Thyroid gland (tissue), 4 donors: ENCODE results near the gene TCERG1L. TPM values are rescaled to one million over a fixed set of nuclear protein-coding genes. Genes with fewer than 3 reads are reported as not detected.
A peak's percentile ranks its signal among the peaks of the same experiment; 100 is the strongest.

ENCODE experiments used
- DNase-seq, 2 donors: peaks; one replicate each; pipeline ENCODE4 v3.0.0-alpha.2; 2019
- H3K27ac ChIP-seq, 3 donors: fragments of 200-600 bp; sonication (generic); 1 replicate in 2 of 3; 2 replicates in 1 of 3; pipeline ENCODE4 v1.5.1; 2016 to 2019; ENCODE audit warnings: mild to moderate bottlenecking in 1 of 3, moderate library complexity in 1 of 3
- H3K27me3 ChIP-seq: fragments of 200-600 bp; sonication (generic); one replicate; pipeline ENCODE4 v1.5.1; 2019
- H3K36me3 ChIP-seq, 2 donors: fragments of 200-600 bp; sonication (generic); one replicate each; pipeline ENCODE4 v1.5.1; 2016 to 2019
- H3K4me1 ChIP-seq, 2 donors: fragments of 200-600 bp; sonication (generic); one replicate each; pipeline ENCODE4 v1.5.1; 2017 to 2019
- H3K4me3 ChIP-seq, 3 donors: fragments of 200-600 bp; sonication (generic); replicated peaks in 1 of 3; 1 replicate in 2 of 3; 2 replicates in 1 of 3; pipeline ENCODE4 v1.5.1; 2016; ENCODE audit warnings: mild to moderate bottlenecking in 1 of 3
- H3K9me3 ChIP-seq: fragments of 200-600 bp; sonication (generic); one replicate; pipeline ENCODE4 v1.5.1; 2017
- CTCF ChIP-seq, 6 experiments: fragments of 200-600 bp in 3 of 6; fragments of 450-650 bp in 3 of 6; sonication (generic) in 3 of 6; IDR thresholded peaks; one replicate each; pipeline ENCODE4 v1.5.1; 2016 to 2019; ENCODE audit warnings: antibody characterized with exemption in 6 of 6, mild to moderate bottlenecking in 2 of 6, inconsistent platforms in 1 of 6, moderate library complexity in 1 of 6
- POLR2A ChIP-seq, 2 donors: fragments of 450-650 bp; IDR thresholded peaks; one replicate each; pipeline ENCODE4 v1.6.1; 2017; ENCODE audit warnings: antibody characterized with exemption in 2 of 2, mild to moderate bottlenecking in 2 of 2, moderate library complexity in 1 of 2
- WGBS, 2 donors: methylation state at CpG; one replicate each; pipeline ENCODE4 v1.1.5; 2017; 5-methylcytosine and 5-hydroxymethylcytosine counted together
- intact Hi-C: fragments of 100-400 bp; cut with DNase I; formaldehyde crosslinking; loops from one replicate; pipeline ENCODE4 v1.15.1; 2023
- total RNA-seq, 4 donors: library from RNA; depleted of rRNA; stranded (reverse); fragments of >200 nt; gene quantifications; one replicate each; pipeline ENCODE4 v1.2.3, GENCODE V29; 2016

The TCERG1L gene
- total RNA-seq, 4 donors from 2014 or later: 4.3 to 23.6 (median 8.2) TPM

GRCh38 chr10:131253931-131254858 is 57.3 kb downstream of the TCERG1L start:
- H3K27ac ChIP-seq: no peak overlapping the region
- no peak for DNase-seq
- H3K36me3 ChIP-seq: no peaks in the 10 kb centered on the region
- WGBS, 2 donors: 89 to 95% methylated on average over 22 of the region's 22 CpGs
- TF ChIP-seq CTCF (IDR thresholded peaks at IDR 0.05): no peak
- no peak for TF ChIP-seq POLR2A (IDR thresholded peaks at IDR 0.05)
- H3K27me3 ChIP-seq: no peaks in the 10 kb centered on the region
- H3K9me3 ChIP-seq: no peaks in the 10 kb centered on the region
- peaks cover 21 to 40% of the 10 kb centered on the region in 2 donors for H3K4me1 ChIP-seq
- H3K4me3 ChIP-seq: no peak overlapping the region
- intact Hi-C loops: no loop called here

DNA sequence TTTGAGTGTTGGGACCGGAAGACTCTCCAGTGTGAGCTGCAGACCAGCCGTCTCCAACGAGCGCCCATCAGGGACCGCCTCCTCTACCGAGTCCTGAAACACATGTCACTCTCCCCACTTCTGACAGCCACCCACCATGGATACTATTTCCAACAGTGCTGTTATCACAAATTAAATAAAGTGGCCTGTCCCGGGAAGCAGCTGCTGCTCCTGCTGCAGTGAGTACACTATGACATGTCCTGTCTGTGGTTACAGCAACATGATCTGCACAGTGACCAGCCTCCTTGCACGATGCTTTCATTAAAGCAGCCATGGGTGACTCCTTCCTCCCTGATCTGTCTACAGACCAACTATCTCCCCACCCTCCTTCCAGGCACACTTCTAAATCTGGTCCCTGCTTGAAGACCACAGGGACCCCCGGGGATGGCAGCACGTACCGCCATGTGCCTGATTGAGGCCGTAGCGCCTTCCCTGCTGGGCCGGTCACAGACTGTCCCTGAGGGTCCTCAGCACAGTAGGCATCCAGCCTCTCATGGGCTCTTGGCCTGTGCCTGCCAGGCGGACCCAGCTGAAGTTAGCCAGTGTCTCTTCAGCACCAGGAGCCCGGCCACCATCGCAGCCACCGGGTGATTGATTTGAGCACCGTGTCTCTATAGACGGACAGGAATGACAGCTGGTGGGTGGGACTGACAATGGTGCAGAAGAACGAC is 58.8 kb downstream of the TCERG1L start:
- 84 to 90% methylated on average over 20 to 21 of the region's 21 CpGs for WGBS, 2 donors
- H3K9me3 ChIP-seq: no peaks in the 10 kb centered on the region
- no peak overlapping the region for H3K27ac ChIP-seq
- H3K36me3 ChIP-seq: no peaks in the 10 kb centered on the region
- no peak overlapping the region for H3K4me3 ChIP-seq
- no peak for DNase-seq
- intact Hi-C loops: no loop called here
- no peaks in the 10 kb centered on the region for H3K27me3 ChIP-seq
- TF ChIP-seq CTCF (IDR thresholded peaks at IDR 0.05): no peak
- TF ChIP-seq POLR2A (IDR thresholded peaks at IDR 0.05): no peak
- H3K4me1 ChIP-seq: peaks cover 21 to 51% of the 10 kb centered on the region in 2 donors

DNA sequence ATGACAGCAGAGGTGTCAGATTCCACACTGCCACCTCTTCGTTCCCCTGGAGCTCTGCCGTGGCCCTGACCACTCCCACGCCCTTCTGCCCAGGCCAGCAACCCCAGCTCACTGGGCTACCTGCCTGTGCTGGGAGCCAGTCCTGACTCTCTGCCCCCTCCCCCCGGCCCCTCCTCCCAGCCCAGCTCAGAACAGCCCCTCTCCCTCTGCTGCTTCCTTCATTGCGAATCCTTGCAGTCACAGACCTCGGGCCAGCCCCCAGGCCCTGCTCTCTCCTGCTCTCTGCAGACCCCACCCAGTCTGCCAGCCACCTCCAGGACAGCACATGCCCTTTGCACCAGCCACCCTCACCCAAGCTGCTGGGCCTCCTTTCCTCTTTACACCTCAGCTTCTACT is 60.4 kb downstream of the TCERG1L start:
- TF ChIP-seq POLR2A (IDR thresholded peaks at IDR 0.05) (no peak), CTCF (IDR thresholded peaks at IDR 0.05) (no peak)
- H3K27ac ChIP-seq: peak overlapping the region in 1 of 3 donors; percentile 39
- no peak for DNase-seq
- 26 to 37% methylated on average over 6 of the region's 6 CpGs for WGBS, 2 donors
- peaks cover 21 to 48% of the 10 kb centered on the region in 2 donors for H3K4me1 ChIP-seq
- no peak overlapping the region for H3K4me3 ChIP-seq
- H3K9me3 ChIP-seq: no peaks in the 10 kb centered on the region
- no peaks in the 10 kb centered on the region for H3K36me3 ChIP-seq
- intact Hi-C loops: no loop called here
- H3K27me3 ChIP-seq: no peaks in the 10 kb centered on the region

DNA sequence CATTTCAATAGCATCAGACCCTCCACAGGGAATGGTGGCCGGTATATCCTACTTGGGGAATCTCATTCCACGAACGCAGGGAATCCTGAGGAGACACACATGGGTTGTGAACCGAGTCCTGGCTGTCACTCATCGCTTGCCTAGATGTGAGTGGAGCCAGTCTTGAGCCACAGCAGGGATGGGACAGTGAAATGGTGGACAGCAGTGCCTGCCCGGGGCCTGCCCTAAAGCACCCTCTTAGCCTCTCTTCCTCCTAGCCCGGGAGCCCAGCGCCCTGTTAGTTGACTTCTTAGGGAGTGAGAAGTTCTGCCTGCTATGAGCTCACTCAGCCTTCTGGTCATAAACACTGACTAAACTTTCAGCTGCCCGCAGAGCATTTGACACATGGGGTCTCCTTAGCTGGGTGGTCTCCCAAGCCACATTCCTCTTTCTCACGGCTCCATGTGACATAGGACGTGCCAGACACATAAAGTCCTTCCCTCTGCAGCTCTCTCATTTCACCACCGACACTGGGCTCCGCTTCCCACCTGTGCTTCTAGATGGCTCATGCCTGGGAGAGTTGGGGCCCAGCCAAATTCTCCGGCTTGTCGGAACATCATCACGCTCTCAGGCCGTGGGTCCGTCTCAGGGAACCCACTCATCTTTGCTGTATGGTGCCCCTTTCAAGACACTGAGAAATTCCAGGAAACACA is 60.9 kb downstream of the TCERG1L start:
- Histone ChIP-seq H3K9me3 (no peaks in the 10 kb centered on the region), H3K4me3 (no peak overlapping the region), H3K4me1 (peaks cover 21 to 43% of the 10 kb centered on the region in 2 donors), H3K27me3 (no peaks in the 10 kb centered on the region), H3K36me3 (no peaks in the 10 kb centered on the region), H3K27ac (peak overlapping the region in 1 of 3 donors; percentile 62)
- TF ChIP-seq POLR2A (IDR thresholded peaks at IDR 0.05): no peak
- TF ChIP-seq CTCF (IDR thresholded peaks at IDR 0.05): no peak
- peak; percentile 70 to 75 for DNase-seq
- WGBS, 2 donors: 37 to 39% methylated on average over 18 of the region's 18 CpGs
- intact Hi-C loops: no loop called here
